ENCODE results near the gene NHS. TPM values are rescaled to one million over a fixed set of nuclear protein-coding genes. Genes with fewer than 3 reads are reported as not detected.

NHS gene
- total RNA-seq, 2 donors from 2014 or later = 6.0 to 7.3 TPM

- Mint-ChIP-seq H3K4me3 (no peak overlapping the region), H3K27ac (no peak overlapping the region), H3K9me3 (no peaks in the 10 kb centered on the region), H3K4me1 (peaks cover 11% of the 10 kb centered on the region), H3K27me3 (ENCODE audit: insufficient read depth) (peaks cover 1% of the 10 kb centered on the region), H3K36me3 (ENCODE audit: low read depth) (no peaks in the 10 kb centered on the region)
- Histone ChIP-seq H3K27ac (ENCODE audit: low read depth, low read length) (no peak overlapping the region), H3K4me3 (ENCODE audit: low read length) (no peak overlapping the region), H3K4me1 (ENCODE audit: control insufficient read depth, insufficient read depth, low read length) (no peaks in the 10 kb centered on the region), H3K27me3 (ENCODE audit: control insufficient read depth, insufficient read depth, low read length, poor library complexity, severe bottlenecking) (no peaks in the 10 kb centered on the region), H3K9ac (ENCODE audit: extremely low read depth, low read length, poor library complexity, severe bottlenecking) (no peak overlapping the region), H3K9me3 (ENCODE audit: control insufficient read depth, low read length) (no peaks in the 10 kb centered on the region), H3K36me3 (ENCODE audit: control insufficient read depth, insufficient read depth, low read length) (no peaks in the 10 kb centered on the region)
- DNase-seq = no peak
- no peak for TF ChIP-seq CTCF (conservative IDR thresholded peaks at IDR 0.05)
Observed at GRCh38 chrX:17643528-17643927, 268.5 kb downstream of the NHS start.

GRCh38 chrX:17644001-17644400, 269.0 kb downstream of the NHS start:
- Mint-ChIP-seq H3K36me3 (ENCODE audit: low read depth) (no peaks in the 10 kb centered on the region), H3K4me3 (no peak overlapping the region), H3K9me3 (no peaks in the 10 kb centered on the region), H3K27me3 (ENCODE audit: insufficient read depth) (peaks cover 1% of the 10 kb centered on the region), H3K4me1 (peaks cover 11% of the 10 kb centered on the region), H3K27ac (no peak overlapping the region)
- TF ChIP-seq CTCF (conservative IDR thresholded peaks at IDR 0.05) = no peak
- Histone ChIP-seq H3K9me3 (ENCODE audit: control insufficient read depth, low read length) (no peaks in the 10 kb centered on the region), H3K27me3 (ENCODE audit: control insufficient read depth, insufficient read depth, low read length, poor library complexity, severe bottlenecking) (no peaks in the 10 kb centered on the region), H3K4me1 (ENCODE audit: control insufficient read depth, insufficient read depth, low read length) (no peaks in the 10 kb centered on the region), H3K36me3 (ENCODE audit: control insufficient read depth, insufficient read depth, low read length) (no peaks in the 10 kb centered on the region), H3K4me3 (ENCODE audit: low read length) (no peak overlapping the region), H3K9ac (ENCODE audit: extremely low read depth, low read length, poor library complexity, severe bottlenecking) (no peak overlapping the region), H3K27ac (ENCODE audit: low read depth, low read length) (no peak overlapping the region)
- WGBS, 2 experiments (ENCODE audit: insufficient coverage in 1 of 2, insufficient read length in 1 of 2) = 83% methylated on average over 1 of the region's 1 CpG; no CpG with 5 or more reads in 1 of the 2 experiments
- no peak for DNase-seq

- no peaks in the 10 kb centered on the region for H3K36me3 Mint-ChIP-seq (ENCODE audit: low read depth)
- WGBS, 2 experiments (ENCODE audit: insufficient coverage in 1 of 2, insufficient read length in 1 of 2) = 93% methylated on average over 3 of the region's 3 CpGs; no CpG with 5 or more reads in 1 of the 2 experiments
- Histone ChIP-seq H3K9ac (ENCODE audit: extremely low read depth, low read length, poor library complexity, severe bottlenecking) (no peak overlapping the region), H3K9me3 (ENCODE audit: control insufficient read depth, low read length) (no peaks in the 10 kb centered on the region), H3K27ac (ENCODE audit: low read depth, low read length) (no peak overlapping the region), H3K36me3 (ENCODE audit: control insufficient read depth, insufficient read depth, low read length) (no peaks in the 10 kb centered on the region), H3K4me1 (ENCODE audit: control insufficient read depth, insufficient read depth, low read length) (no peaks in the 10 kb centered on the region), H3K27me3 (ENCODE audit: control insufficient read depth, insufficient read depth, low read length, poor library complexity, severe bottlenecking) (peaks cover 41% of the 10 kb centered on the region), H3K4me3 (ENCODE audit: low read length) (no peak overlapping the region)
- H3K9me3 Mint-ChIP-seq = no peaks in the 10 kb centered on the region
- peaks cover 65% of the 10 kb centered on the region for H3K27me3 Mint-ChIP-seq (ENCODE audit: insufficient read depth)
- no peak for TF ChIP-seq CTCF (conservative IDR thresholded peaks at IDR 0.05)
- no peak overlapping the region for H3K27ac Mint-ChIP-seq
- peaks cover 12% of the 10 kb centered on the region for H3K4me1 Mint-ChIP-seq
- H3K4me3 Mint-ChIP-seq = no peak overlapping the region
- DNase-seq = no peak
Observed at GRCh38 chrX:17654116-17654515, 279.1 kb downstream of the NHS start.
